ENCODE data around the gene INCENP. TPM values are rescaled to one million over a fixed set of nuclear protein-coding genes. Genes with fewer than 3 reads are reported as not detected.

INCENP gene
- total RNA-seq = 19.8 and 21.2 TPM in 2 replicates

DNA sequence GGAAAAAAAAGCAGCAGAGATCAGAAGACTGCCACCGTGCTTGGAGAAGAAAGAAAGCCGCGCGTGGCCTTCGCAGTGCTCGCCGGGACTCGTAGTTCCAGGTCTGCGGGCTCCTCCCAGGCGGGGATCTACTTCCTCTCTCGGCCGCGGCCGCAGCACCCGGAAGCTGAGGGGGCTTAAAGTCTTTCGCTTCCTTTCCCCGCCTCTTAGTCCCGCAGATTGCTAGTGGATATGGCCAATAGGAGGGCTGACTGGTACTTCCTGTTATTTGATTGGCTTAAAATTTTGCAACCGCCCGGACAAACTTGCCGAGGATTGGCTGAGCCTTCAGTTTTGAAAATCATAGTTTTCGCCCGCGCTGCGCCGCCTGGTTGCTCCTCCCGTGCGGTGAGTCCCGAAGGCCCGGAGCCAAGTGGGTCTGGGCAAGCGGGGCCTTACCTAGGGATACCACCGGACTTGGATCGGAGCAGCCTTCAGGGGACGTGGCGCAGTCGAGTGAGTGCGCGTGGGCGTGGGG, at the start of gene INCENP:
Gene INCENP, plus strand, starts transcription at position 343 of the 517 bp plus-strand sequence. CDS start 4,151 bp downstream, outside the sequence.

DNA sequence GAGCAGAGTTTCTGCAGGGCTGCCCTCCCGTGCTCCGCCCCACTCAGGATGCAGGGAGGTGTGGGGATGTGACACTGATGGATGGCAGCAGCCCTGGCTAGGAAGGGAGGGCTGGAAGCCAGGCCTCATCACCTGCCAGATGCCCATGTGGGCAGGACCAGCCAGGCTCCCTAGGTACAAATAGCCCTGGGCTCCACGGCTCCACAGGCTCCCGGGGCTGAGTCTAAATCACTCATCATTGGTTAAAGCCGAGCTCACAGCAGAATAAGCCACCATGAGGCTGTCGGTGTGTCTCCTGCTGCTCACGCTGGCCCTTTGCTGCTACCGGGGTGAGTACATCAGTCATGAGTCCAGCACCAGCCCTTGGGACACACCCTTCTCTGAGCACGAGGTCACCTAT, 66.2 kb downstream of the INCENP start, which contains the start of gene SCGB1D1:
Gene SCGB1D1, plus strand, starts transcription at position 206 of the 400 bp plus-strand sequence. Its CDS starts 69 bp downstream, at position 275.

Other genes with a start within 250 kb of the INCENP start
- gene FADS3, start 232.5 kb upstream of the INCENP start, total RNA-seq = 66.8 and 89.6 TPM in 2 replicates
- 13.3 and 16.0 TPM in 2 replicates for gene RAB3IL1, start 206.4 kb upstream of the INCENP start, total RNA-seq
- gene BEST1, start 173.7 kb upstream of the INCENP start, total RNA-seq = 1.2 and 2.5 TPM in 2 replicates
- 5,288 and 6,400 TPM in 2 replicates for gene FTH1, start 156.4 kb upstream of the INCENP start, total RNA-seq
- gene SCGB1D1, start 66.2 kb downstream of the INCENP start, total RNA-seq = not detected in 2 replicates
- gene SCGB2A1, start 84.7 kb downstream of the INCENP start, total RNA-seq = not detected in 2 replicates
- not detected in 2 replicates for gene SCGB1D2, start 118.2 kb downstream of the INCENP start, total RNA-seq
- gene SCGB2A2, start 146.1 kb downstream of the INCENP start, total RNA-seq = not detected in 2 replicates
- not detected in 2 replicates for gene SCGB1D4, start 175.1 kb downstream of the INCENP start, total RNA-seq
- gene ASRGL1, start 213.4 kb downstream of the INCENP start, total RNA-seq = 0.15 and 0.44 TPM in 2 replicates

Measured in cardiac ventricle fibroblast (primary cell).